NOMO-1 treated with DMSO at 0.1 percent for 48 hours (cell line): Measurements from ENCODE around the gene PTPRN2.

Experiments used
- DNase-seq: peaks from one replicate; lab custom pipeline; 2025; ENCODE audit not compliant: unreplicated experiment; lab: John Stamatoyannopoulos, UW

The PTPRN2 gene

DNA sequence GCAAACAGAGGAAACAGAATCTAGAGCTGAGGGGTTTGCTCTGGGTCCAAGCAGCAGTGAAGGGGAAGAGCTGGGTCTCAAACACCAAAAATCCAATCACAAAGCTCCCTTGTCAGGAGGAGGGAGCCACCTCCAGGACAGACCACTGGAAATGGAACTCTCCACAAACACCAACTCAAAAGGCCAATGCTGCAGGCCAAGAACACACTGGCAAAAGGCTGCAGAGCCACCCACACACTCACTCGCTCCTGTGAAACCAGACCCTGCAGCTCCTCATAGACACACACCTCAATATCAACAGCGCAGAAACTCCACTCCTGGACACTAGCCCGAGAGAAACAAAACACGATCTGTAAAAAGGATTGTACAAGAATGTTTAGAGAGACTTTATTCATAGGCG is 213.5 kb downstream of the PTPRN2 start:
- DNase-seq: no peak

DNA sequence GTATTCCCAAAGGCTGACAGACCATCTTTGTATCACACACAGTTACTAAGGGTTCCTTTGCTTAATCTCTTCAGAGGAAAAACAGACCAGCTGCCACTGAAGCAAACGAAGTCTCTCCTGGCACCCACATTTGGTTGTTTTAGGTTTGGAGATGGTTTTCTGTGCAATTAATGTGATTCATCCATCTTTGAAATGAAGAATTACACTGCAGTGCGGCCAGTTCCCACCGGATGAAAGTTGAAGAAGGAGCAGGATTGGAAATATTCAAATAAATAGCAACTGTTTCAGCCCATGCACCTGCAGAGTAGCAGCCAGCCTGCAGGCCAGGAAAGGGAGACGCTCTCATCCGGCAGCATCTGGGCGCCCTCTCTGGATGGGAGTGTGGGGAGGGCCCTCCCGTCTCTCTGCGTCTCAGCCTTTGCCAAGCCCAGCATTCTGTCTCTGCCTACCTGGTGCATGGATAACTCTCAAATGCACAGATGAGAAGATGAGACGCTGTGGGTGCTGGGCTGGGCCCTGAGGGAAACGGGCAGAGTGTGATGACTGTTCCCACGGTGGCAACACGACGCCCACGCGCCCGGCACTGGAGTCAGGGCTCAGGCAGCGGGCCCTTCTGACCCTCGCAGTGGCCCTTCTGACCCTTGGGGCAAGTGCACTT is 214.0 kb downstream of the PTPRN2 start:
- no peak for DNase-seq

DNA sequence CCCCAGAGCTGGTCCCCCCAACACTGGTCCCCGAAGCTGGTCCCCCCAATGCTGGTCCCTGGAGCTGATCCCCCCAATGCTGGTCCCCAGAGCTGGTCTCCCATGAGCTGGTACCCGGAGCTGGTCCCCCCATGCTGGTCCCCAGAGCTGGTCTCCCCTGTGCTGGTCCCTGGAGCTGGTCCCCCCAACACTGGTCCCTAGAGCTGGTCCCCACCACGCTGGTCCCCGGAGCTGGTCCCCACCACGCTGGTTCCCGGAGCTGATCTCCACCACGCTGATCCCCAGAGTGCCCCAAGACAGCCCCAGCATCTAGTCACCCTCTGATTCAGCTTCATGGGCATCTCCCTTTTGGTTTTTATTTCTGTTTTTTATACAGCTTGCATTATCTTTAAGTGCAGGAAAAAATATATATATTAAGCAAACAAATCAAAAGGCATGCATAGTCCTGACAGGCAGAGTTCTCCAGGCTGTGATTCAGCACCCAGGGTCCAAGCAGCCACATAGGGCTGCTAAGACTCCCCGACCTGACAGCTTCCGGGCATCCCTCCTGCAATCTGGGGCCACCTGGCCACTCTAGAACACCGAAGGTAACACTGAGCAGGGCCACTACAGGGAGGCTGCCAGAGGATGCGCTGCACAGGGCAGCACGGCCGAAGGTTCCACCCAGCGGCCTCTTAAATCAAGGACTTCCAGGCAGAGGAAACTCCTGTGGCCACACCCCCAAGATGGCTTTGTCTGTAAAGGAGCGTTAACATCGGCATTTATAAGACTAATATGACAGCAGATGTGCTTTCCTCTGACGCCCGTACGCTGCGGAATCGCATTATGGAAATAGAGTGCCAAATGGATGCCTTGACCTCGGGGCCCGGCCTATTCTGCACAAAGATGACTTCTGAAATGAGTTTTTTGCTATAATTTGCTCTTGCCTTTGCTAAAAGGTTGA is 215.0 kb downstream of the PTPRN2 start:
- no peak for DNase-seq

DNA sequence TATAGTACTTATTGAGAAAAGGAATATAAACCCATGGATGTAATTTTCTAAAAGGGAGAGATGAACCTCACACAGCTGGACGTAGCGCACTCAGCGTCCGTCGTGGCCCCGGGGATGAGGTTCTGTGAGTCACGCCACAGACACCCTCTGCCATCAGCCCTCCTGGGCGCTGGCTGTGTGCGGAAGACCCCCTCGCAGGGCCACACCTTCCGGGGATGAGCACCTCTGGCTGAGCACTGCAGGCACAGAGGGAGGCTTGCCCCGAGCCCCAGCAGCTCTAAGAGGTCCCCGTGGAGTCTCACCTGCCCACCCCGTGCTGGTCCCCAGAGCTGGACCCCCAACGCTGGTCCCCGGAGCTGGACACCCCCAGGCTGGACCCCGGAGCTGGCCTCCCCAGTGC is 215.8 kb downstream of the PTPRN2 start:
- DNase-seq: no peak

DNA sequence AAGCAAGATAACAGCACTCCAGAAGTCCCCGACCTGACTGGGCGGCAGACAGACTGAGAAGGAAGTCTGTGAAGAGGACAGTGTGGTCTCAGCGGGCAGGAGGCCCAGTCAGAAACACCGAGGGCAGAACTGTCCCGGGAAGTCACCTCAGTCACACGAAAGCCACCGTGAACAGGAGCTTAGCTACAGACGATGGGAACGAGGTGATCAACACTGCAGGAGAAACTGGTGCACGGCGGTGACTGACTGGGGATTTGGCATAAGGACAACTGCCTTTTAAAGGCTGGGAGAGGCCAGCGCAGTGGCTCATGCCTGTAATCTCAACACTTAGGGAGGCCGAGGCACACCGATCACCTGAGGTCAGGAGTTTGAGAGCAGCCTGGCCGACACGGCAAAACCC is 217.8 kb downstream of the PTPRN2 start:
- no peak for DNase-seq

DNA sequence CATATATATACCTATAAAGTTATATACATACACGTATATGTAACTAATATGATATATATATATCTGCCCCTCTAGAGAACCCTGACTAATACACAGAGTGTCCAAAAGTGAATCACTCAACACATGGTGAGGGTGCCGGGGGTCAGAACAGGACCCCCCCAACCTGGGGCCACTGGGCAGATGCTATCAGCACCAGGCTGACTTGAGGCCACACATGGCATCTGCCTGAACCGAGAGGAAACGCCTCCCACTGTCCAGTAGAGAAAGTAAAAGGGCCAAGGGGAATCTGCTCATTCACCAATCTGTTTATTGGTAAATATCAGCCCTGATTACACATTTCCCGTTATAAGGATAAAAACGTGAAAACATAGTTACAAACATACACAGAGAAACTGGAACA is 218.3 kb downstream of the PTPRN2 start:
- DNase-seq: no peak

DNA sequence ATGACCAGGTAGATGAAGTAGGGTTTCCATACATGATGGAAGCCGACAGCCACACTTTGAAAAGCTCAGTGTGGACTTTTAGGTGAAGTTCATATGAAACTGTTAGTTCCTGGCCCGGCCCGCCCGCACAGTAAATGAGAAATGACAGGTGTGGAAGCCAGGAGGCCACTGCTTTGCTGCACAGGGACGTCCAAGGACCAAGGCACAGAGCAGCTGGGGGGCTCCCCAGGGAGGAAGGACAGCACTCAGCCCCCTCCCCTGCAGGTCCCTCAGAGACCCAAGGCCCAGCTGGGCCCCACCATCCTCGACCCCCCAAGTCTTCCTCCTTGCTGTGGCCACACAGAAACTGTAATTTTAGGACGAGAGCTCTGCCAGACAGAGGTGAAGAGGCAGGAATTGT is 219.2 kb downstream of the PTPRN2 start:
- DNase-seq: no peak

DNA sequence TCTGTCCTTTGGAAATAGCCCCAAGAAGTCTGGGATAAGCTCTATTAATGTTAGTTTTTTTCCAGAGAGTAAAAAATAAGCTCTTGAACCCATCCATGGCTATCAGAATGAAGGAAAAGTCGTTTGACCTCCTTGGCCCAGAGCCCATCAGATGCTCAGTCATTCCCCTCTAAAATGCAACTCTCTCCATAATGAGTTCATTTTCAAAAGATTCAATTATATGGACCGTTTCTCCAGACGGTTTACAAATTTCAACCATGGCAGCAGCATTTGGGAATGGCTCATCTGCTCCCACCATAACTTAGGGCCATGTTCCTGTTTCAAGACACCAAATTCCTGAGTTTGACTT is 220.0 kb downstream of the PTPRN2 start:
- no peak for DNase-seq

DNA sequence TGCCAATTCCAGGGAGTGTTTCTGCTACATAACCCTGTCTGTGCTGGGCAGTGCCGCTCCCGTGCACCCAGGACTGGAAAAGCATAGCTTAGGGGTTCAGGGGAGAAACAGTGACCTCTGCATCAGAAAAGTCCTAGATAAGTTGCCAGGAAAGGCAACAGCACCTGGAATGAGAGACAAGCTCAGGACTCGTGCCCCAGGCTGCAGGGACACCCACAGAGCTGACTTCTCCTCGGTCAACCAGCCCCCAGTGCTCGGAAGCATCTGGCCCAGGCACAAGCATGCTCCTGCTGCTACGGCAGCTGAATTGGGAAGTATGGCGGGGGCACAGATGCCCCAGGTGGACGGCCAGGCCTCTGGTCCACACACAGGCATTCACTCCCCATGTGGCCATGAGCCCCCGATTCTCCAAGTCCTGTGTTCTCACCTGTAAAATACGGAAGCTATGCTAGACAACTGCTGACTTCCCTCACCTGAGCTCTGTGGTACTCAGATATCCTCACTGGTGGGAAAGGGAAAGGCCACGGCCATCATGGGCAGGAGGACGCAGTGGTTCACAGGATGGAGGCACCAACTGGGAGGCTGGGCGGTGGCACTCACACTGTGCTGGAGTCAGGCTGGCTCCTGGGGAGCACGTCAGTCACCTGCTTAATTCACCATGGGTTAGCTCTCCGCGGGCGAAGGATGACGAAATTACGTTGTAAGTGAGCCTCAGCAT is 220.5 kb downstream of the PTPRN2 start:
- no peak for DNase-seq

DNA sequence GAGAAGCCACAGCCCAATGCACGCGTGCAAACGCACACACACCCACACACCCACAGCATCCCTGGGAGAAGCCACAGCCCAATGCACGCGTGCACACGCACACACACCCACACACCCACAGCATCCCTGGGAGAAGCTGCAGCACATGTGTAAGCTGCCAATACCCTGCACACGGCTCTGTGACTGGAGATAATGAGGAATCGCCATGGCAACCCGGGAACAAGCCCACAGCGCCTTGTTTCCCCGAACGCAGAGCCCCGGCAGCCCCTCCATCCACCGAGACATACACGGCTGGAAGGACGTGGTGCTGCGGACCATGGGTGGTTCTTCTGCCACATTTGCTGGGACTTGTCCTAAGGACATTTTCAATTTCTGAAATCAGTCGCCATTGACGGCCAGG is 221.3 kb downstream of the PTPRN2 start:
- no peak for DNase-seq

DNA sequence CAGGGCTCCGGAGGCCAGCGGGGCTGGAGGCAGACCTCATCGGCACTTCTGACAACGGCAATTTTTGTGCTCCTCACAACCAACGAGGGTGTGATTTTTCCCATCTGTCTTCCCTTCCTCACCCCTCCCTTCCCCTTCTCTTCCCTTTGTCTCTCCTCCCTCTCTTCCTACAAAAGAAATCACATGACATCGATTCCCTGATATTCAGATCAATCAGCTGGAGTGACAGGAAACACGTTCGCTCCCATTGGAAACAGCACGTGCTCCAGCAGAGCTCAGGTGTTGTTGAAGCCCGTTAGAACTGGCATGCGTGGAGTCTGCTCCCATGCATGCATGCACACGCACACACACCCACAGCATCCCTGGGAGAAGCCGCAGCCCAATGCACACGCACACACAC is 222.4 kb downstream of the PTPRN2 start:
- no peak for DNase-seq

DNA sequence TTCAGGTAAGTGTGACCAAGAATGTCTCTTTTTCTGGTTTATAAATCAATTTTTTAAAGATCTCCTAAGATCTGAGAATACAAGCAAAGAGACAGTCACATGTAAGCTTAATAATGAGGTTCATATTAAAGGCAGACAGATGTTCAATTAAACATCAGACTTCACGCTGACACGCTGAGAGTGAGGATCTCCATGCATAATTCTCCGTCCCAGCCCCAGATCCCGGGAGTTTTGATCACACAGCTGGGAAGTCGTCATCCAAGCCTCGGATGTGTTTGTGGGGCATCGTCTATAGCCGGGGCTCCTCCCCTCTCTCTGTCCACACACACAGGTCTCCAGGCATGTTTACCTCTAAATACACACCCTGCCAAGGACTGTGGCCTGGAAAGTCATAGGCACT is 223.2 kb downstream of the PTPRN2 start:
- no peak for DNase-seq

DNA sequence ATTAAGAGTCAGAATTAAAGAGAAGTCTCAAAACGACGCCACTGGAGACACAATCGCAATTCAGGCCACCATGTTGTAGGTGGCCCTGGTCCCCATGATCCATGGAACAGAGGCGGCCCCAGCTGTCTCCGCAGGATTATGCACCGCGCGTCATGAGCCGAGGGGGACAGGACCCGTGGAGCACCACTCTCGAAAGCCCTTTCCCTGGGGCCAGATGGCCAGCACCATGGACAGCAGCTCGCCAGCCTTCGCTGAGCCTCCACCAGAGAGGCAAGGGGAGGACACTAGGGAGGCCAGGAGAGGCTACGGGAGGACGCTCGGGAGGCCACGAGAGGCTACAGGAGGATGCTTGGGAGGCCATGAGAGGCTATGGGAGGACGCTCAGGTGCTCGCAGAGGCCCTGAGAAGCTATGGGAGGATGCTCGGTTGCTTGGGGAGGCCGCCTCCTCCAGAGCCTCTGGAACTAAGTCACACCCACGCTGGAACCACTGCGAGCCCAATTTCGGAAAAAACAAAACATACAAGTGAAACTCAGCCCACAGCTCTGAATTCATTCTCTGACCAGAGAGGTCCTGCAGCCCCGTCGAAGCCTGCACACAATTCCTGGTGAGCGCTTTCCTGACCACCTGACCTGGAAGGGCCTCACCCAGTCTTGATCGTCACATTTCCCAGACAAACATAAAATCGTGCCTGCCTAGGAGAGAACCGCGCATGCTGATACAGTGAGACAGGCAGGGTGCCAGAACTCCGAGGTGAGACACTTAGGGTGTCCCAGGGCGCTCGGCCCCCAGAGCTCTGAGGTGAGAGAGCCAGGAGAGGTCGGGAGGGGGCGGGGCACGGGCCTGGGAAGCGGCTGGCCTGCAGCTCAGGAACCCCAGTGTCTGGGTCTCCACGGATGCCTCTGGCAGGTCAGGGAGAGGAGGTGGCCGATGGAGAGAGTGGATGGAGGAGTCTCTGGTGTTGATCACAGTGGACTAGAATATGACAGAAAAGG is 224.4 kb downstream of the PTPRN2 start:
- DNase-seq: no peak

DNA sequence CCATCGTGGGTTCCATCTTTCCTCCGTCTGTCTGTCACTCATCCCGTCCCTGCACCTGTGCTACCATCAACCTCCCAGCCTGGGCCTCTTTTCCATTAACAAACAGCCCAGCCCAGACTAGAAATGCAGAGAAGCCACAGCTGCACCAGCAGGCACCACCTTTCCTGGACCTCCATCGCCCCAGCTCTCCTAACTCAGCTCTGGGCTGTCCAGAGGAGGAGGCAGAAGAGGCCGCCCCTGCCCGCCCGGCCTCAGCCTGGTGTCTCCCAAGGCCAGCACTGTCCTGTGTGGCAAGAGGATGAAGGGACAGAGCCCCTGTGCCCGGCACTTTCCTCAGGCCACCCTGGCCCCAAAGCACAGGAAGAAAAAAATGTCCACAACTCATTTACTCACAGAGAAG is 225.6 kb downstream of the PTPRN2 start:
- no peak for DNase-seq

DNA sequence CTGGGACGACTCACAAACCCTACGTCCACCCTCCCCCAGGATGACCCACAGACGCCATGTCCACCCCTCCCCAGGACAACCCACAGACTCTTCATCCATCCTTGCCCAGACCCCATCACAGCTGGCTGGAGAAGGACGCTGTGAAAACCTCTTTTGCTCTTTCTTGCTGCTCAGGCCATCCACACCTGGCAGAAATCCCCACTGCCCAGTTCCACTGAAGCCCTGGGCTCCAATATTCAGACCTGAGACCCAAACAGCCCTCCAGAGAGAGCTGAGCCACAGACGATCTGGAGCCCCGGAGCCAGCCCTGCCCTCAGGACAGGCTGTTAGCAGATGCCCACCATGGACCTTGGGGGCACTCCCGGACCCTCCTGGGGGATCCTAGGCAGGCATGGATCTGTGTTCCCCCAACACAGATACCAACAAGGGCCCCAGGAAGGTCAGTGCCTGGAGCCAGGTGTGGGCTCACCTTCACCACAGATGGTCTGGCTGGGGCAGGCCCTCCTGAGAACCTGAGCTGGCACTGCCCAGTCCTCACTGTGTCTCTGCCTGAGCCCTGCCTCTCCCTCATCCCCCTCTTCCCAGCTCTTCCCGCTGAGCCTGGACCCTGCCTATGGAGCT is 226.2 kb downstream of the PTPRN2 start:
- no peak for DNase-seq

DNA sequence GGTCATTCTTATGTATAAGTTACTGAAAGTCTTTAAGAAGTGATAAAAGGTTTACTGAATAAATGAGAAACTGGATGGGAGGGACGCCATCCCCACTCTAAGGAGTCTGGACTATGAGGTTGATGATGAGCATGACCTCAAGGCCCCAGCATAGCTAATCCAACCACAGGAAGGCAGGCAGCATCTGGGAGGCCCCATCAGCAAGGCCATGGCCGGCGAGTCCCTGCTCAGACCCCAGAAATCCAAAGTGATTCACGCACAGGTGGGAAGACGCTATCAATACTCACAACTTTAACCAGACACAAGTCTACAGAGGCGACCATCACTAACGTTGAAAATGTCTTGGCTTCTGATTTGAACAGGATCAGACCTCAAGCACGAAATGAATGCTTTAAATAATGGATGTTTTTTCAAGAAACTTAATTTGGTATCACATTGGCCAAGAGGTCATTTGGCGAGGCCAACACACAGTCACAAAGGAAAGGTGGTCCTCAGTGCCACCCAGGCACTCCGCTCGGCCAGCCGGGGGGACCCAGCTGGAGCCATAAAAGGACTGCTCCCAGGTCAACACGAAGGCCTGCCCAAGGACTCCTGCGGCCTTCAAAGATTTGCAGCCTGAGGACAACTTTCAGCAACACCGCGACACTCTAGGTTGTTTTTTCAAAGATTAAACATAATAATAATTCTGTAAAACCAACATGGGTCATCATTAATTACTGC is 228.5 kb downstream of the PTPRN2 start:
- no peak for DNase-seq

DNA sequence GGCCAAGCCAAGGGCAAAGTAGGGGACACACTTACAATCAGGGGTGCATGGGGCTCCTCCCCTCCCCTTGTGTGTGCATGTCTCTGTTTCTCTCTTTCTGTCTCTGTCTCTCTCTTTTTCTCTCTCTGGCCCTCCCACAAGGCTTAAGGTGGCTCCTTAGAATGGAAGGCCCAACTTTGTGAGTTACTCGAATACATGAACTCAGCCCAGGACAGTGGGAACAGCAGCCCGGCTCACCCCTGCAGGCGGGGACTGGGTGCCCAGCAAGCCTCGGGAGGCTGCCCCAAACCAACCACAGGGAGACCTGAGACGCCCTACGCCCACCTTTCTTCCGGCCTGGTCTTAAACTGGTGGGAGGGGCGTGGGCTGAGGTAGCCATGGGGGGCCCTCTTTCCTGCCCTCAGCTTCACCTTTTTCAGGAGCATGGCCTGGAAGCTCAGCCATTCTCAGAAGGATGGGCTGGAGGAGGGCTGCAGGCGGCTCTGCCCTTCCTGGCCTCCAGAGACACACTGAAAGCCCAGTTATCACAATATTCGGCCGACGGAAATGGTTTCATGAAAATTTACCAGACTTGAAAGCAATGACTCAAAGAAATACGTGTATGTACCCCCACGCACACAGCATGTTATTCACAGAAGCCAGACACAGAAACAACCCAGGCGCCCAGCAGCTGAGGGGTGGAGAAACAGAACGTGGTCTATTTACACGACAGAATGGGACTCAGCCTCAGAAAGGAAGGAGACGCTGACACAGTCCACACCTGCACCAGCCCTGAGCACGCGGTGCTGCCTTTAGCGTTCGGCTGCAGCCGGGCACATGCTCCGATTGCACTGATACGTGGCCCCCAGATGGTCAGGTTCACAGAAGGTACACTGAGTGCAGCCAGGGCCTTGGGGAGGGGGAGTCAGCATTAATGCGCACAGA is 229.5 kb downstream of the PTPRN2 start:
- no peak for DNase-seq

DNA sequence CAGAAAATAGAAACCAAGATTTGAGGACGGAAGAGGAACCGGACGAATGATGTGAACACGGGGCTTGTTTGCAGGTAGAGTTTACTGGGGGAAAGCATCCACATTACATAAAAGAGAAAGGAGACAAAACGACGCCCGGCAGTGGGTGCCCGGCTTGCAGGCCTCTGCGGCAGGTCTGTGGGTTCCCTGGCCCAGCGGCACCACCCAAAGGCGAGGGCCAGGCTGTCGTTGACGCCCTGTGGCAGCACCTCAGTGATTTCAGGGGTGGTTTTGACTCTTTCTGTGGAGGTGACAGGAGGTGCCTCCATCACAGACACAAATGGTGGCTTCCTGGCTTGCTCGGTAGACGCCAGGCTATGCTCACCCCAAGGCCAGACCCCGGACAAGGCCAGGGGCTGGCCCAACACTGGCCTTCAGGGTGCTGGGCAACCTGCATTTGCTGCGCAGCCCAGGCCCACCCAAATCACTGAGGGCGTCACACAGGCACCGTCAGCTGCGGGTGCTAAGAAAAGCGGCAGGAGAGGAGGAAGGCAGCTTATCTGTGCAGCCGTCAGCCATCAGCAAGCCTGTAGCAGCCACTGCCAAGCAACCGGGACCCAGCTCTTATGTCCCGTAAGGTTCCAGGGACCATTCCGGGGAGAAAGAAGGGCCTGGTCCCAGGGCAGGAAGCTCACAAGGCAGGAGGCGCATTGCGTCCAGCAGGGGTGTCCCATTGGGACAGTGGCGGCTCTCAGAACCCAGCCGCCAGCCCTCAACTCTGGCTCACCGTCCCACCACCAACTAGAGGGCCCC is 230.3 kb downstream of the PTPRN2 start:
- no peak for DNase-seq
